ENCODE measurements around the gene RNASE9.
"Not testable (repeated sequence)": the region's sequence is repeated elsewhere in the genome, so short reads cannot be mapped to it uniquely, and the experiment has no call there.

- TF ChIP-seq CTCF (IDR thresholded peaks at IDR 0.05; ENCODE audit: low read length); EZH2 (IDR thresholded peaks at IDR 0.05; ENCODE audit: borderline replicate concordance, low read length): not testable (repeated sequence)
Observed at GRCh38 chr14:20572382-20572990, 11.6 kb upstream of the RNASE9 start.
